K562 (cell line): Measurements from ENCODE around the gene RYK. TPM values are rescaled to one million over a fixed set of nuclear protein-coding genes. Genes with fewer than 3 reads are reported as not detected.

Experiments used
- ATAC-seq: fragments of 200-7000 bp; cut with Tn5 transposase; 3 replicates; pipeline ENCODE4 v1.9.1; 2020; ENCODE audit warnings: moderate library complexity
- BruUV-seq: library from RNA; stranded (reverse); fragments of 400-500 nt; replicated peaks from 2 replicates; lab custom pipeline; 2021; lab: Mats Ljungman, UMichigan
- CTCF ChIA-PET: fragments of 300-600 bp; formaldehyde crosslinking; extraction: SDS; loops from one replicate; lab custom pipeline; 2021; ENCODE audit warnings: low intra/inter-chr PET ratio; lab: Yijun Ruan, JAX
- POLR2A ChIA-PET: fragments of 300-600, 350-650 bp; sonication (Branson Sonifier 250); formaldehyde crosslinking; extraction: SDS; loops from one replicate; lab custom pipeline; 2021; ENCODE audit warnings: antibody characterized with exemption, inconsistent platforms; lab: Yijun Ruan, JAX
- DNase-seq, 4 experiments: peaks; one replicate each; pipeline versions ENCODE4 v3.0.0 to v3.0.0-alpha.2; 2011 to 2018; ENCODE audit warnings: low spot score in 3 of 4, mixed read lengths in 3 of 4; ENCODE audit errors: extremely low read depth in 1 of 4
- FAIRE-seq: peaks from 2 replicates; lab custom pipeline; 2011; peaks lifted over from hg19 to GRCh38; lab: Jason Lieb, UNC
- H2AFZ ChIP-seq: 2 replicates; pipeline ENCODE4 v1.6.0; 2011; ENCODE audit warnings: low read depth, low read length, control low read depth, inconsistent platforms
- H3K27ac ChIP-seq: fragments of 200-600 bp; 3 replicates; pipeline ENCODE4 v1.8.0; 2011; ENCODE audit warnings: low read depth, mild to moderate bottlenecking, control low read depth, inconsistent platforms, low read length, moderate library complexity, mixed read lengths; ENCODE audit errors: extremely low read depth
- H3K27me3 ChIP-seq, 2 experiments: fragments of 300-600 bp in 1 of 2; 2 replicates in 1 of 2; 3 replicates in 1 of 2; pipeline versions ENCODE4 v1.6.0 to v1.8.0; 2011; ENCODE audit warnings: inconsistent platforms in 2 of 2, low read length in 2 of 2, mild to moderate bottlenecking in 1 of 2, mixed read lengths in 1 of 2, moderate library complexity in 1 of 2; ENCODE audit not compliant: control insufficient read depth in 2 of 2, insufficient read depth in 2 of 2
- H3K36me3 ChIP-seq: fragments of 300-600 bp; 3 replicates; pipeline ENCODE4 v1.8.0; 2011; ENCODE audit warnings: mild to moderate bottlenecking, low read length, inconsistent platforms; ENCODE audit not compliant: control insufficient read depth, insufficient read depth
- H3K4me1 ChIP-seq, 2 experiments: fragments of 200-600 bp in 1 of 2; replicated peaks in 1 of 2; 2 replicates in 1 of 2; 3 replicates in 1 of 2; pipeline versions ENCODE4 v1.5.1 to v1.8.0; 2011; ENCODE audit warnings: inconsistent platforms in 2 of 2, low read length in 2 of 2, mild to moderate bottlenecking in 1 of 2, mixed read lengths in 1 of 2, moderate library complexity in 1 of 2; ENCODE audit not compliant: control insufficient read depth in 2 of 2, insufficient read depth in 2 of 2
- H3K4me2 ChIP-seq: 2 replicates; pipeline ENCODE4 v1.6.1; 2011; ENCODE audit warnings: low read length, control low read depth, inconsistent platforms, mixed read lengths; ENCODE audit not compliant: insufficient read depth
- H3K4me3 ChIP-seq: fragments of 200-600 bp; sonication (generic), shearing (Covaris generic); 2 replicates; pipeline ENCODE4 v1.5.1; 2016; ENCODE audit warnings: control low read depth, inconsistent platforms
- H3K79me2 ChIP-seq: fragments of 200-600 bp; 3 replicates; pipeline ENCODE4 v1.8.0; 2011; ENCODE audit warnings: low read length, inconsistent platforms; ENCODE audit not compliant: control insufficient read depth, insufficient read depth
- H3K9ac ChIP-seq, 2 experiments: 2 replicates each; pipeline versions ENCODE4 v1.6.0 to v1.6.1; 2011; ENCODE audit warnings: low read depth in 2 of 2, low read length in 2 of 2, control low read depth in 1 of 2, inconsistent platforms in 1 of 2, mild to moderate bottlenecking in 1 of 2, mixed read lengths in 1 of 2; ENCODE audit not compliant: insufficient read depth in 1 of 2
- H3K9me1 ChIP-seq: one replicate; pipeline ENCODE4 v1.6.0; 2011; ENCODE audit warnings: inconsistent platforms, mild to moderate bottlenecking, low read length, moderate library complexity; ENCODE audit not compliant: control insufficient read depth, insufficient read depth
- H3K9me3 ChIP-seq: replicated peaks from 2 replicates; pipeline ENCODE4 v1.5.1; 2011; ENCODE audit warnings: low read depth, low read length, inconsistent platforms; ENCODE audit not compliant: control insufficient read depth, insufficient read depth
- H4K20me1 ChIP-seq: replicated peaks from 2 replicates; pipeline ENCODE4 v1.6.1; 2011; ENCODE audit warnings: low read length, inconsistent platforms, mixed read lengths; ENCODE audit not compliant: control insufficient read depth, insufficient read depth
- ATF7 ChIP-seq: fragments of 450-650 bp; IDR thresholded peaks from 2 replicates; pipeline ENCODE4 v1.7.1; 2014; ENCODE audit warnings: mild to moderate bottlenecking, moderate library complexity
- BCL6 ChIP-seq: fragments of 250-450 bp; sonication (Bioruptor Pico); IDR thresholded peaks from 2 replicates; pipeline ENCODE4 v1.4.0; 2020
- CAMTA2 ChIP-seq: fragments of 250-450 bp; sonication (Bioruptor Pico); conservative IDR thresholded peaks from 2 replicates; pipeline ENCODE4 v1.5.1; 2022
- E2F4 ChIP-seq: sonication (generic); formaldehyde crosslinking; IDR thresholded peaks from 2 replicates; pipeline ENCODE4 v1.8.0; 2022; ENCODE audit warnings: mild to moderate bottlenecking, low read depth, missing genetic modification reagents
- JUND ChIP-seq, 2 experiments: IDR thresholded peaks; 2 replicates in 1 of 2; 3 replicates in 1 of 2; pipeline ENCODE4 v1.6.1; 2011; ENCODE audit warnings: borderline replicate concordance in 2 of 2, low read depth in 2 of 2, low read length in 2 of 2, improper control_type of control experiment in 1 of 2, missing biosample characterization in 1 of 2, missing genetic modification characterization in 1 of 2, missing genetic modification reagents in 1 of 2
- KDM5B ChIP-seq: fragments of 200-600 bp; sonication (generic); IDR thresholded peaks from 2 replicates; pipeline ENCODE4 v1.6.1; 2012; ENCODE audit warnings: low read depth, mild to moderate bottlenecking, moderate library complexity, low read length, control low read depth, inconsistent platforms; ENCODE audit not compliant: insufficient replicate concordance
- KLF16 ChIP-seq: IDR thresholded peaks from 2 replicates; pipeline ENCODE4 v1.6.1; 2016; ENCODE audit warnings: antibody characterized with exemption
- LEF1 ChIP-seq: fragments of 450-650 bp; IDR thresholded peaks from 2 replicates; pipeline ENCODE4 v1.6.1; 2016; ENCODE audit warnings: mild to moderate bottlenecking
- NCOR1 ChIP-seq: fragments of 450-650 bp; IDR thresholded peaks from 2 replicates; pipeline ENCODE4 v1.6.1; 2016; ENCODE audit warnings: mild to moderate bottlenecking, moderate library complexity
- NRF1 ChIP-seq, 2 experiments: fragments of 450-650 bp; IDR thresholded peaks in 1 of 2; conservative IDR thresholded peaks in 1 of 2; 2 replicates each; pipeline ENCODE4 v1.6.1; 2014; ENCODE audit warnings: mild to moderate bottlenecking in 2 of 2
- PYGO2 ChIP-seq: fragments of 450-650 bp; IDR thresholded peaks from 2 replicates; pipeline ENCODE4 v1.6.1; 2016; ENCODE audit warnings: mild to moderate bottlenecking, missing genetic modification characterization, moderate library complexity, missing compliant biosample characterization
- RBM15 ChIP-seq: fragments of 200-400 bp; formaldehyde crosslinking; IDR thresholded peaks from 2 replicates; pipeline ENCODE4 v1.6.1; 2018; ENCODE audit warnings: mild to moderate bottlenecking, low read length, moderate library complexity; ENCODE audit not compliant: insufficient read depth
- TEAD2 ChIP-seq: fragments of 450-650 bp; IDR thresholded peaks from 2 replicates; pipeline ENCODE4 v1.6.1; 2016; ENCODE audit warnings: missing genetic modification characterization, control low read depth, missing compliant biosample characterization
- ZNF121 ChIP-seq: sonication (generic); formaldehyde crosslinking; conservative IDR thresholded peaks from 2 replicates; pipeline ENCODE4 v1.8.0; 2022; ENCODE audit warnings: missing genetic modification reagents
- ZNF41 ChIP-seq: fragments of 250-450 bp; sonication (Bioruptor Pico); conservative IDR thresholded peaks from 2 replicates; pipeline ENCODE4 v1.4.0; 2020; ENCODE audit warnings: mild to moderate bottlenecking
- ZNF766 ChIP-seq: fragments of 200-800 bp; sonication (Bioruptor generic); conservative IDR thresholded peaks from 2 replicates; pipeline ENCODE4 v1.6.1; 2016; ENCODE audit warnings: missing genetic modification characterization, missing compliant biosample characterization
- ZNF778 ChIP-seq: fragments of 450-650 bp; formaldehyde crosslinking; IDR thresholded peaks from 2 replicates; pipeline ENCODE4 v1.4.0; 2020; ENCODE audit warnings: mild to moderate bottlenecking, moderate library complexity
- WGBS: fragments of 100-300 bp; shearing (Covaris generic); methylation state at CpG from one replicate; pipeline ENCODE4 v1.1.6; 2016; ENCODE audit warnings: low coverage, mixed read lengths; ENCODE audit not compliant: insufficient coverage; ENCODE audit errors: missing lambda C conversion rate; 5-methylcytosine and 5-hydroxymethylcytosine counted together
- in situ Hi-C: fragments of 300-500 bp; cut with MboI; formaldehyde crosslinking; loops from 4 replicates; pipeline ENCODE4 v1.15.0; 2018; ENCODE audit warnings: inconsistent platforms, mixed read lengths
- intact Hi-C: fragments of 100-400 bp; cut with micrococcal nuclease; formaldehyde crosslinking; loops from 2 replicates; pipeline ENCODE4 v1.14.2; 2022
- polyA plus RNA-seq, 8 experiments: library from polyadenylated mRNA; depleted of rRNA in 4 of 8; stranded (reverse) in 5 of 8; unstranded in 3 of 8; fragments of >200 nt; fragmentation: Nextera tagmentation in 2 of 8; fragmentation: Illumina TruSeq in 1 of 8; extraction: Ambion mirVana in 2 of 8; extraction: Trizol in 1 of 8; gene quantifications; 2 replicates each; pipeline versions ENCODE4 v1.2.1 to v1.2.3, GENCODE V29; 2011 to 2014; ENCODE audit warnings: inconsistent platforms in 1 of 8, missing spikeins in 1 of 8
- total RNA-seq, 7 experiments: library from RNA; depleted of rRNA in 6 of 7; stranded (reverse); fragments of >200 nt in 6 of 7; fragmentation: Illumina TruSeq in 2 of 7; extraction: Trizol in 2 of 7; gene quantifications; 2 replicates each; pipeline versions ENCODE4 v1.2.1 to v1.2.3, GENCODE V29; 2011 to 2021; ENCODE audit warnings: low replicate concordance in 1 of 7
- TF ChIP-seq, protein P1 (sequence below): fragments of 250-450 bp; sonication (Bioruptor Pico); IDR thresholded peaks from 2 replicates; pipeline ENCODE4 v1.8.0; 2022; ENCODE audit warnings: inconsistent platforms, mild to moderate bottlenecking, moderate library complexity, borderline replicate concordance

The RYK gene
- total and polyA plus RNA-seq, 9 of the 15 experiments (the other 6 are each of a cell fraction or from before 2014, with no cell fraction given): 4.2 to 29.5 (median 16.6) TPM

GRCh38 chr3:134126153-134126552, 124.5 kb downstream of the RYK start:
- peaks cover 0 to 5% of the 10 kb centered on the region in 2 experiments; a peak in 1 of 5 replicates for H3K27me3 ChIP-seq
- BruUV-seq: no TSS peak

DNA sequence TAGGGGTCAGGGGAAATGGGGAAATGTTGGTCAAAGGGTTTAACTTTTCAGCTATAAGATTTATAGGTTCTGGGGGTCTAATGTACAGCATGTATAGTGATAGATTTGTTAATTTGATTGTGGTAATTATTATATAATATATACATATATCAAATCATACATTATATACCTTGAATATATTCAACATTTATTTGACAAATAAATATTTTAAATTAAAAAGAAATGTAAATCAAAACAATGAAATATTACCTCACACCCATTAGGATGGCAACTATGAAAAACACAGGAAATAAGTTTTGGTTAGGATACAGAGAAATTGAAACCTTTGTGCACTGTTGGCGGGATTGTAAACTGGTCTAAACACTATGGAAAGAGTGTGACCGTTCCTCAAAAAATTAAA, 135.9 kb downstream of the RYK start:
- Histone ChIP-seq H3K9me3 (no peaks in the 10 kb centered on the region), H3K27ac (no peak overlapping the region), H3K9ac (no peak overlapping the region), H3K9me1 (no peaks in the 10 kb centered on the region), H3K4me2 (no peak overlapping the region), H2AFZ (no peak overlapping the region), H3K4me1 (no peaks in the 10 kb centered on the region), H3K27me3 (no peaks in the 10 kb centered on the region), H4K20me1 (no peaks in the 10 kb centered on the region), H3K4me3 (no peak overlapping the region), H3K36me3 (no peaks in the 10 kb centered on the region), H3K79me2 (no peaks in the 10 kb centered on the region)
- WGBS: 11% methylated on average over 2 of the region's 2 CpGs
- intact Hi-C loops (no loop called here), in situ Hi-C loops (no loop called here)
- ATAC-seq (no peak), DNase-seq (no peak), FAIRE-seq (no peak)
- TF ChIP-seq NRF1 (conservative IDR thresholded peaks at IDR 0.05 in 1 of 2, IDR thresholded peaks at IDR 0.05 in 1 of 2) (no peak), CAMTA2 (CRISPR knock-in tag) (no peak), PYGO2 (tag) (no peak), E2F4 (CRISPR knock-in tag) (no peak), KDM5B (no peak), RBM15 (no peak), ZNF778 (CRISPR knock-in tag) (no peak), TEAD2 (tag) (no peak), ATF7 (no peak), JUND (IDR thresholded peaks at IDR 0.05; ENCODE audit: borderline replicate concordance, low read depth, low read length) (no peak), JUND (tag; IDR thresholded peaks at IDR 0.05; ENCODE audit: borderline replicate concordance, low read depth, low read length) (no peak), NCOR1 (no peak), BCL6 (no peak), ZNF41 (no peak)
- ChIA-PET POLR2A (no interaction called here), CTCF (no interaction called here)
- BruUV-seq: no TSS peak

More at GRCh38 chr3:134126153-134126552, 124.5 kb downstream of the RYK start:
- no peak overlapping the region for H2AFZ ChIP-seq
- 0% methylated on average over 1 of the region's 1 CpG for WGBS
- H3K9me3 ChIP-seq: no peaks in the 10 kb centered on the region
- no peak overlapping the region for H3K27ac ChIP-seq
- no peak for FAIRE-seq
- DNase-seq: no peak
- no peaks in the 10 kb centered on the region for H3K9me1 ChIP-seq
- ChIA-PET POLR2A (no interaction called here), CTCF (no interaction called here)
- no peak overlapping the region for H3K9ac ChIP-seq
- no peaks in the 10 kb centered on the region for H3K79me2 ChIP-seq
- TF ChIP-seq KLF16 (no peak), ZNF121 (CRISPR knock-in tag) (no peak), LEF1 (no peak), ZNF766 (CRISPR knock-in tag) (no peak)
- TF ChIP-seq, protein P1, sequence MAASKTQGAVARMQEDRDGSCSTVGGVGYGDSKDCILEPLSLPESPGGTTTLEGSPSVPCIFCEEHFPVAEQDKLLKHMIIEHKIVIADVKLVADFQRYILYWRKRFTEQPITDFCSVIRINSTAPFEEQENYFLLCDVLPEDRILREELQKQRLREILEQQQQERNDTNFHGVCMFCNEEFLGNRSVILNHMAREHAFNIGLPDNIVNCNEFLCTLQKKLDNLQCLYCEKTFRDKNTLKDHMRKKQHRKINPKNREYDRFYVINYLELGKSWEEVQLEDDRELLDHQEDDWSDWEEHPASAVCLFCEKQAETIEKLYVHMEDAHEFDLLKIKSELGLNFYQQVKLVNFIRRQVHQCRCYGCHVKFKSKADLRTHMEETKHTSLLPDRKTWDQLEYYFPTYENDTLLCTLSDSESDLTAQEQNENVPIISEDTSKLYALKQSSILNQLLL (CRISPR knock-in tag): no peak
- in situ Hi-C loops: no loop called here
- no peak for ATAC-seq
- H3K4me3 ChIP-seq: no peak overlapping the region
- H3K36me3 ChIP-seq: no peaks in the 10 kb centered on the region
- no peak overlapping the region for H3K4me2 ChIP-seq
- intact Hi-C loops: no loop called here
- H4K20me1 ChIP-seq: no peaks in the 10 kb centered on the region
- H3K4me1 ChIP-seq: no peaks in the 10 kb centered on the region
